Stimulated activated CD4-positive, alpha-beta T cell treated with anti-CD3 and anti-CD28 coated beads, Interleukin-1b, Interleukin-23, amount 100 ng/mL, for 24 hours (primary cell): ENCODE results near the gene ATP2B3.

Experiments used
- DNase-seq, 4 experiments: peaks; one replicate each; pipeline ENCODE4 v3.0.0-alpha.2; 2020; ENCODE audit warnings: low read depth in 4 of 4, low spot score in 1 of 4

The ATP2B3 gene

GRCh38 chrX:153507484-153508178 is 9.8 kb upstream of the ATP2B3 start:
- peak; percentile 59 to 77 (median 67) for DNase-seq

DNA sequence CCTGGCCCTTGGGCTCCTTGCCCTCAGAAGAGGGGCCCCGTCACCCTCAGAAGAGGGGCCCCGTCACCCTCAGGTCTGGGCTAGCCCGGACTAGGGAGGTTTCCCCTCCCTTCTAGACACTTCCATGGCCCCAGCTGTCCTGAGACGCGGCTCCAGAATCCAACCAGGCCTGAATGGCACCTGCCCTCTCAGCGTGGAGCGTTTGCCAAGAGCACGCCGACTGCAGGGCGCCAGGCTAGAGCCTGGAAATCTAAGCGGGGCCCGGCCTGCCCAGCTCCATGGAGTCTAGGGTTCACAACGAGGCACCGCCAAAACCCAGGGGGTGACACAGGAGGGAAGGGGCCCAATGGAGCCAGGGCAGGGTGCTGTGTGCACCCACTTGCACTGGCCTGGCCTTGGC is 7.8 kb upstream of the ATP2B3 start:
- DNase-seq, result no peak

DNA sequence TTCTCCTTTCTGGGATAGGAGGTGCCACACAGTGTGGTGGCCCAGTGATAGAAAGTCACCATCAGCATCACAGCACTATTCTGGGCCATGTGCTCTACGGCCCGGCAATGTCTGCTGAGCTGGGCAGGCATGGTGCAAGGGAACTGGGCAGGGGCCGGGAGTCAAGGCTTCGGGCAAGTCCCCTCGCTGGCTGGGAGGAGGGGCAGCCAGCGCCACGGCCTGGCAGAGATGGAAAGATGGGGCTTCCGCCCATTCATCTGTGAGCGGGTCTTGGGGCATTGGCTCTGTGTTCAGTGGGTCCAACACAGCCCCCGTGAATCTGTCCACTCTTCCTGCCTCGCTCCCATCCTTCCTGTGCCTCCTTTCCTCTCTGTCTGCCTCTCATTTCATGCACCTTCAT is 7.1 kb upstream of the ATP2B3 start:
- no peak for DNase-seq

DNA sequence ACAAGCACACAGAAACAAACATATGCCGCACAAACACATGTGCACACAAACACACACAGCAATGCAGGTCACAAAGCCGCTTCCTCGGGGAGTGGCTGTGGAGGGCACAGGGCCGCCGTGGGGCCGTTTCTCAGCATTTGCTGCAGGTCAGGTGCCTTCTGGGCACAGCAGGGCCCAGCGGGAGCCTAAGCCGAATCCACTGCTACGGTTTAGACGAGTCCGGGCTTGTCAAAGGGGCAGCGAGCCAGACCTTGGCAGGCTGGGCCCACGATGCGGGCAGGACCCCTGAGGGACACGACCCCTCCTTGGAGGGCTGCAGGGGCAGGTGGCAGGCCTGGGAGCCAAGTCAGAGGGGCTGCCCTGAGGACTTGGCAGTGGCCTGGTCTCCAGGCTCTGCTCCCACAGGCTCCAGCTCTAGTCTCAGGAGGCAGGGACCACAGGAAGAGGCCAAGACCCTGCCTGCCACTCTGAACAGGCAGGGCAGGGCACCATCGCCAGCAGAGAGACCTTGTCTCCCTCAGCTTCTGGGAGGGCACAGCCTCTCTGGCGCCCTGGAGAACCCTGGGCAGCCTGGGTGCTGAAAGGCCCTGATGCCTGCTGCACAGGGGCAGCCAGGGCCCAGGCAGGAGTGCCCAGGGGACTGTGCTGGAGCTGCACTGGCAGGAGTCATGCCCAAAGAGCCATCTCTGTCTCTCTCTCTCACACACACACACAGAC is 5.5 kb upstream of the ATP2B3 start:
- DNase-seq, result no peak

GRCh38 chrX:153512501-153512893 is 4.9 kb upstream of the ATP2B3 start:
- no peak for DNase-seq

GRCh38 chrX:153513265-153513664 is 4.2 kb upstream of the ATP2B3 start:
- no peak for DNase-seq

DNA sequence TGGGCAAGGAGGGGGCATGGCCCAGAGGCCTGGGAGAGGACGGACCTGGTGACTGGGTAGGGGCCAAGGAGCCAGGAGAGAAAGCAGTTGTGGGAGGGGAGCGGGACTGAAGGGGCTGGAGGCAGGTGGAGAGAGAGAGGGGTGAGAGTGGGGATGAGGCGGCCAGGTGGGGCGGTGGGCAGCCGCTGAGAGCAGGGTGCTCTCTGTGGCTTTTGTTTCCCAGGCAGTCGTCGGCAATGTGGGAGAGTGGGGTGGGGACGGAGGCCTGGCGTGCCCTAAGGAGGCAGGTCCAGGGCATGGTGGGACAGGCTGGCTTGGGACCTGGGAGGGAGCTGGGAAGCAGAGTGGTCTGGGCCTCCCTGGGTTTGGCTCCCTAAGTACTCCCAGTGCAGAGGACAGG is 3.2 kb upstream of the ATP2B3 start:
- no peak for DNase-seq

- DNase-seq, result no peak
Observed at GRCh38 chrX:153515435-153515834, 2.0 kb upstream of the ATP2B3 start.

- no peak for DNase-seq
Observed at GRCh38 chrX:153516073-153516472, 1.4 kb upstream of the ATP2B3 start.

- no peak for DNase-seq
Observed at GRCh38 chrX:153517946-153518834, 748 bp downstream of the ATP2B3 start.

- DNase-seq, result no peak
Observed at GRCh38 chrX:153519569-153520286, 2.3 kb downstream of the ATP2B3 start.

- DNase-seq, result no peak
Observed at GRCh38 chrX:153520287-153520917, 3.0 kb downstream of the ATP2B3 start.

DNA sequence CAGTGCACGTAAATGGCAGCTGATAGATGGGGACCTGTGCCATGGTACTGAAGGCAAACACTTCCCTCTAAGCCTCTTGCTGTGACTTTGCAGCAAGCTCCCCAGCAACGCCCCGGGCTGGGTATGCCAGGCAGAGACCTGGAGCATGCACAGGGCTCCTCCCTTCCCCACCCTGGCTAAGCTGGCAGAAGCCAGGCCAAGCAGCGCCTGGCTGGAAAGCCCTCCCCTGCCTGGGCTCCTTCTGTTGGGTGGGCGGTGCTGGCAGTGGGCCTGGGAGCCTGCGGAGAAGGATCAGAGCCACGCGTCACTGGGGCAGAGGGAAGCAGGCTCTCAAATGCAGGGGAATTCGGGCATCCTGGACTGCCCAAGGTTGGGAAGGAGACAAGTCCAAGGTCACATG is 3.6 kb downstream of the ATP2B3 start:
- no peak for DNase-seq

- DNase-seq, result no peak
Observed at GRCh38 chrX:153522259-153522658, 4.8 kb downstream of the ATP2B3 start.

- no peak for DNase-seq
Observed at GRCh38 chrX:153523269-153523668, 5.8 kb downstream of the ATP2B3 start.

DNA sequence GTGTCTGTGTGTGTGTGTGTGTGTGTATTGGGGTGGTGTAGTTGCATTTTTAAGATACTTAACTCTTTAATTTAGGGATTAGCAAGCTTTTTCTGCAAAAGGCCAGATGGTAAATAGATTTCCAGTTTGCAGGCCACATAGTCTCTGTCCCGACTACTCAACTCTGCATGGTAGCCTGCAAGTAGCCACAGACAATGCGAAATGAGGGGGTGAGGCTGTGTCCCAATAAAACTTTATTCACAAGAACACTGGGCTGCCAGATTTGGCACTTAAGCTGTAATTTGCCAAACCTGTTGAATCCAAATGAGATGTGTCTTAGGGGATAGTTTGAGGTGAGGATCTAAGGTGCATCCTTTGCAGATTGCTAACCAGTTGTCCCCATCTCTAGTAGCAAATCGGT is 6.8 kb downstream of the ATP2B3 start:
- DNase-seq, result no peak

GRCh38 chrX:153525451-153525850 is 8.0 kb downstream of the ATP2B3 start:
- DNase-seq, result no peak

DNA sequence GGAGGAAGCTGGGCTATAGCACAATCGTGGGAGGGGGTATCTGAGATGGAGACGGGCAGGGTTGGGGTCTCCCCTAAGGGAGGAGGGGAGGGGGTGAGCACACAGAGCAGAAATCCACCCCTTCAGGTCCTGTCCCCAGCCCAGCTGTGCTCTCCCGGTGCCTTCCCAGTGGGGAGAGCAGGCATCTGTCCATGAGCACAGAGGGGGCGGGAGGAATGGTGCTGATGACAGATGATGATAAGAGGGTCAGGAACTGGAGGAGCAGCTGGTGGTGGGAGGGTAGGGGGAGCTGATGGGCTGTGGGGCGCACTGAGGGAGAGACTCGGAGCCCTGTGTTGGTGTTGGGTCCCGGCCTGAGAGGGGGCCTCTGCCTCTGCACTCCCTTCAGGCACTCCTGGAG is 8.6 kb downstream of the ATP2B3 start:
- no peak for DNase-seq

DNA sequence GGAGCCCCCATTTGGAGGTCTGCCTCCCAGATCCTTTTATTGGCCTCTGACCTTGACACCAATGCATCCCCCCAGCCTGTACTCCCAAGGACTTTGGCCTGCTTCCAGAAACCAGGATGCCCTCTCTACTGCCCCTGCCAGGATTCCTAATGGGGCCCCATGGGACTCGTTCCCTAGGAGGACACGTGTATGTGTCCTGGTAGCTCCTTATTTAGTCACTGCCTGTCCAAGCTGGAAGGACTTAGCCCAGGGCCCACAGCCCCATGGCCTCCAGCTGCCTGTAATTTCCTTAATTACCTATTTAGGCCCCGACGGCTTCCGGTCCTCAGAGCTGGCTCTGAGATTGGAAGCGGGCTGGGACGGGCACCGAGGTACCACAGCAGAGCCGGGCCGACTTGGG is 9.4 kb downstream of the ATP2B3 start:
- DNase-seq, result no peak

- no peak for DNase-seq
Observed at GRCh38 chrX:153527208-153527607, 9.8 kb downstream of the ATP2B3 start.
